GM19043 (cell line): ENCODE results near the gene IL17REL.

Experiments
- ATAC-seq: cut with Tn5 transposase; IDR thresholded peaks from one replicate; pipeline ENCODE4 v1.9.1; 2021; ENCODE audit warnings: low read depth; ENCODE audit not compliant: unreplicated experiment

Gene IL17REL

DNA sequence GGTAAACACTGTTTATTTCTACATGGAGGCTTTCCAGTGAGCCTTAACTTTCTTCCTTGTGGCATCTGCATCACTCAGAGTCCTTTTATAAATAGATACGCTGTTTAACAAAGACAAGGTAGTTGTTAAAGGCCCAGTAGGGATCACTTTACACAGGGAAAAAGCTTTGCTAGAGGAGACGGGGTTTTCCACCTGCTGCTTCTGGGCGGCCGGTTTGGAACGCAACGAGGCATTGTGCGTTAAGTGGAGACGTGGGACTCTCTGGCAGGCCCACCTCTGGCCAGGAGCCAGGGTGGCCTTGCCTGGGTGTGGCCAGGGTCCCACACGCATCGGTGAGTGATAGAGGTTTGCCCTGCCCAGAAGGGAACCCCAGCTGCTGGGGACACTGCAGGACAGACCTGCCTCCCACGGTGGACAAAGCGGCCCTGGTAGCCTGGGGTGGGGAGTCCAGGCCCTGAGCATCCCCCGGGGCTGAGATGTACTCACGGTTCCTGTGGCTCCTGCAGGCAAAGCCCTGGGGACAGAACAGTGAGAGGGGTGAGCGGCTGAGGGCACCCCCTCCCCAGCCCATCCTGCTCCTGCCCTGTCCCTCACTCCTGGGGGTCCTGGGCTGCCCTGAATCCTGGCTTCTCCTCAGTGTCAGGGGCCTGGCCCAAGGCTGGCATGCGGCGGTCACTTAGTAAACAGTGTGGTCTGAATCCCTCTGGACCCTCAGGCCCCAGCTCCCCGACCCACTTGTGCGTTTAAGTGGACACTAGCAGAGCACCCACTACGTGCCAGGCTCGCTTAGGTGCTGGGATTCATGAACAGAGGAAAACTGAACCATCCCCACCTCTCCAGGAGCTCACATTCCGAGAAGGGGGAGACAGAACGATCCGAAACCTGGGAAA, 4.2 kb downstream of the IL17REL start:
- no peak for ATAC-seq

GRCh38 chr22:50007057-50007511, 5.5 kb downstream of the IL17REL start:
- ATAC-seq = no peak

DNA sequence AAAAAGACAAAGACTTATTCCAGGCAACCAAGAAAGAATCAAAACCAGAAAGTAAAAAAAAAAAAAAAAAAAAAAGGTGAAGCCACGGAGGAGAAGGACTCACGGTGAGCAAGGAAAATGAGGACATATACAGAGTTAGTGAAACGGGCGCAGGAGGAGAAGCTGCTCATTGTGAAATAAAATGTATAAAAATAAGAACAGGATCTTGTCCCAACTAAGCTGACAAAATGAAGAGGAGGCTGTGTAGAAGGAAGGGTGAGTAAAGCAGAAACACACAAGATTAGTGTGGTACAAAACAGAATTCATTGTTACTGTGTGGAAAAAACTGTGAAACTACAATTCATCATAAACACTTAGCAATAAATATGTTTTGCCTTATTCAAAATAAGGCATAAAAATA, 7.6 kb downstream of the IL17REL start:
- ATAC-seq = no peak

DNA sequence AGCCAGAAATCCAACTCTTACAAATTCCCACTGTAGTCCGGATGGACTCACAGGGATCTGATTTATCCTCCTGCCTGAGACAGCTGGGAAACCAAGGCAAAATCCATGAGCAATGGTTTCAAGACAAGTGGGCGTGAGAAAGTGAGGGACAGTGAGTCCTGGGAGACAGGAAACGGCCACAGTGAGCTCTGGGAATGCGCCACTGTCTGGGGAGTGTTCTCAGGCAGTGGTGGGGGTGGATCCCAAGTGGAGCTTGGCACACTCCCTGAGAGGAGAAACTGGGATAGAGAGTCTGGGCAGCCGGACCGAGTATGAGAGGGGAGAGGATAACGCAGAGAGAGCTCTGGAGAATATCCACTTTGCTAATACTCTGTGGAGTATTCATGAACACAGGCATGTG, 9.8 kb downstream of the IL17REL start:
- no peak for ATAC-seq

GRCh38 chr22:50001388-50002231, 11.0 kb downstream of the IL17REL start:
- ATAC-seq = no peak

DNA sequence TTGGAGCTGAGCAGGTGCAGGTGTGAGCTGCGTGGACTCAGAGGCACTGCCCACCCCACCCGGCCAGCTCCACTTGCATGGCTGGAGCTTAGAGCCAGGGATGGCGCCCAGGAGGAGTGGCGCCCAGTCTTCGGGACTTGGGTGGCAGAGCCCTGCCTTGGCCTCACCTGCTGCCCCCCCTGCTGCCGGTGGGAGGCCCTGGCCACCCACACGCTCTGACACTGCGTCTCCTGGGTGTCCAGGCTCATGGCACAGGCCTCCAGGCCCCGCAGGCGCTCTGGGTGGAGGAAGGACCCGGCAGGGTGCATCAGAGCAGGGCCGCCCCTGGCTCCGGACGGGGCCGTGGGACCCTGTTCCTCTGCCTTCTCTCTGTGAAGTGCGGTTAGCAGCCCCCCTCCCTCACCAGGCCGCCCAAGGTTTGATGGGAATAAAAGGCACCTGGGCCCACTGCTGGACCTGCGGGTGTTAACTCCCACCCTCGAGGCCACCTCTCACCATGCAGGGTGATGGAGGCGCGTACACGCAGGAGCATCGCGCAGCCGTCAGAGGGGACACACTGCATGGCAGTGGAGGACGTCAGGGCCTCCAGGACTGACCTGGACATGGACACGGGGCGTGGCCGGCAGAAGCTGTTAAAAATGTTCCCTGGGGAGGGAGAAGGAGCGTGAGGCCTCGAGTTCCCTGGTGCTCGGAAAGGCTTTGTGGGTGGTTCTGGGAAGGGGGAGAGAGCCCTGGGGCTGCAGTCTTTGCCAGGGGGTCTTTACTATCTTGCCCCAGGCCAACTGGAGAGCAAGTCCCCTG, 11.8 kb downstream of the IL17REL start:
- no peak for ATAC-seq

- no peak for ATAC-seq
These were observed 12.5 kb downstream of the IL17REL start for GRCh38 chr22:49999946-50000586.

GRCh38 chr22:49999063-49999945, 13.3 kb downstream of the IL17REL start:
- ATAC-seq = no peak

GRCh38 chr22:49998718-49999062, 13.9 kb downstream of the IL17REL start:
- ATAC-seq = no peak

GRCh38 chr22:49997932-49998717, 14.4 kb downstream of the IL17REL start:
- no peak for ATAC-seq

- no peak for ATAC-seq
These were observed 15.3 kb downstream of the IL17REL start for GRCh38 chr22:49997251-49997599.

DNA sequence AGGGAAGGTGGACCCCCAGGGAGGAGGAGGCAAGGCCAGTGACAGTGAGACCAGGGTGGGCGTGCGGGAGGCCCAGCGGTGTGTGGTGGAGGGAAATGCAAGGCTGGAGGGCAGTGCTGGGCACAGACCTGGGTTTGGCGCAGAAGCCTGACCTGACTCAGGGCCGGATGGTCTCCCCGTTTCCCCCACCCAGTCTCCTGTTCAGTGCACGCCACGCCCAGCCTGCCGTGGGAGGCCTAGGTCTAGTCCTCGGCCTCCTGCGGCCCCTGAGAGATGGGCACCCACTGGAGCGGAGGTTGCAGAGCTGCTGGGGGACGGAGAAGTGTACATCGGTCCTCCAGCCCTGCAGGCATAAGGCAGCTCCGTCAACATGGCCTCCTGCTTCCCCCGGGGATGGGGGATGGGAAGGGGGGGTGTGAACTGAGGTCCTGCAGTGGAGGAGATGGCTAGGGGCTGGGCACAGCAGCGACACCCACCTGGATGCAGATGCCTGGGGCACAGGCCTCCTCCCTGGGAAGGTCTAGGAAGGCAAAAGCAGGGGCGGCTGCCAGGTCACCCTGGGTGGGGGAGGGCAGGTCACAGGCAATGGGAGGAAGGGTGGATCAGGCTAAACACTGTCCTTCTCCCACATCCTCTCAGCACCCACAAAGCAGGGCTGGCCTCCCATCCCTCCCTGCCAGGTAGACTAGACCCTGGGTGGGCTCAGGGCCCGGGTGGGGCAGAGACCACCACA, 15.9 kb downstream of the IL17REL start:
- ATAC-seq = no peak

DNA sequence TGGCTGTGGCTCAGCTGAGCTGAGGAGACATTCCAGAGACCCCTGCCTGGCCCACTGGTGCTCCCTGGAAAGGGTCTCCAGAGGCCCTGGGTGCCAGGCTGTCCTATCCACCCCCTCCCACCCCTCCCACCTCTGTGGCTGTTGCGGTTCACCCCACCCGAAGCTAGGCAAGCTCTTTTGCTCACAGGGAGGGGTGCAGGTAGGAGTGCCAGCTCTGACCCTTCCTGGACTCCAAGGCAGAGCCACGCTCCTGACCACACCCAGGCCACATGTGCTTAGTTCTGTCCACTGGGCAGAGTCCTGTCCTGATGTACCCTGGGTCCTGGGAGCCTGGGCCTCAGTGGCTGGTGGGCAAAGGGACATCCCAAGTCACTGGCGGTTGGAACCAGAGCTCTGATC, 16.4 kb downstream of the IL17REL start:
- ATAC-seq = no peak

DNA sequence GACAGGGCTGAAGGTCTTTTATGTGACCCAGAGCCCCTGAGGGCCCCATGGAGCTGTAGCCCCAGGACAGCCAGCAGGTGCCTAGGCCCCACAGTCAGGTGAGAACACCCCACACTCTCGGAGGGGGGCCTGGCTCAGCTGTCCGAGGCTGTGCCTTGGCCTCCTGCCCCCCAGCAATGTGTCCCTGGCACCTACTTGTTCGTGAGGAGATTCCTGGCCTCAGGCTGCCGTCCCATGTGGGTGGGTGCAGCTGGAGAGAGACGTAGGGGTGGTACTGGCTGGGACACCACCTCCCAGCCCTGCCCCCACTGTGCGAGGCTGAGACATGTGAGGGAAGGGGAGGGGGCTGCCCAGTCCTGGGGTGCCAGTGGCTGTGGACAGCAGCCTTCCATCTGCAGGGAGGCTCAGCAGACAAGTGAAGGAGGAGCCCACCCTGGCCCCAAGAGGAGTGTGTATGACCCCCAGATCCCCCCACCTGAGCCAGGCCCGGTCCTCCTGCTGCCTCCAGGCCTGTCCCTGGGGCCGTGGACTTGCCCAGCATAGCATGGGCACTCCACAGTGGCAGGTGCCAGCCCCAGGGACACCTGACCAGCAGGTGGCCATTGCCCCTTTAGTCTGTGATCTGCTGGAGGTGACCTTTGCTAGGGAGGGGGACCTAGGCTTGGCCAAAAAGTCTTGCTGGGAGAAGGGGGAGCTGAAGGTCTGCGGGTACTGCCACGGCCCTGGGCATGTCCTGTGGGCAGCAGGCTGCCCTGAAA, 17.0 kb downstream of the IL17REL start:
- no peak for ATAC-seq

DNA sequence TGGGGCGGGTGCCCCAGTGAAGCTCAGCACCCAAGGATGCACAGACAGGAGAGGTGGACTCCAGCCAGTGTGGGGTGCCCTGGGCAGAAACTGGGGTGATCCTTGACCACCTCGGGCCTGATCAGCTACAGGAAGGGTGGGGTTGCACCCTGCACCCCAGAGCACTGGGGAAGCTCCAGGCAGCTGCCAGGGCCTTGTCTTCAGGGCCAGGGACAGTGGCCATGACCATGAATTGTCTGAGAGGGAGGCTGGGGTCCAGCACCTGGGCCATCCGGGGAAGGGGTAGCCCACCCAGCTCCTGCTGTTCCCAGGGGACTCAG, 17.6 kb downstream of the IL17REL start:
- ATAC-seq = no peak

GRCh38 chr22:49994361-49995040, 18.1 kb downstream of the IL17REL start:
- no peak for ATAC-seq
